HG03025 (cell line): ENCODE measurements around the gene DDX24.

Experiments used
- ATAC-seq: cut with Tn5 transposase; IDR thresholded peaks from one replicate; pipeline ENCODE4 v1.9.1; 2021; ENCODE audit warnings: mild to moderate bottlenecking, moderate library complexity; ENCODE audit not compliant: unreplicated experiment, low FRiP score

Gene DDX24

GRCh38 chr14:94080621-94081385 is at the start of gene DDX24, which contains the start of gene IFI27L1:
TSS of gene DDX24 (minus strand) at chr14:94081202. CDS start at chr14:94079742, 1,460 bp downstream.
TSS of gene IFI27L1 (plus strand) at chr14:94081310. CDS start at chr14:94096938, 15,628 bp downstream.
- peak; percentile 93 for ATAC-seq

- ATAC-seq: no peak
Measured at GRCh38 chr14:94129758-94130414, 48.9 kb upstream of the DDX24 start.

GRCh38 chr14:94129111-94129757 is 48.2 kb upstream of the DDX24 start, which contains the start of gene IFI27L2:
TSS of gene IFI27L2 (minus strand) at chr14:94129604. CDS start at chr14:94129564, 40 bp downstream.
- peak; percentile 92 for ATAC-seq

- ATAC-seq: no peak
Measured at GRCh38 chr14:94128216-94128839, 47.3 kb upstream of the DDX24 start.

GRCh38 chr14:94127330-94127729 is 46.3 kb upstream of the DDX24 start:
- ATAC-seq: no peak

GRCh38 chr14:94126800-94127199 is 45.8 kb upstream of the DDX24 start:
- no peak for ATAC-seq

GRCh38 chr14:94126419-94126677 is 45.3 kb upstream of the DDX24 start:
- no peak for ATAC-seq

GRCh38 chr14:94125659-94126418 is 44.8 kb upstream of the DDX24 start:
- ATAC-seq: no peak

- ATAC-seq: no peak
Measured at GRCh38 chr14:94124582-94125377, 43.8 kb upstream of the DDX24 start.

- ATAC-seq: no peak
Measured at GRCh38 chr14:94123868-94124267, 42.9 kb upstream of the DDX24 start.

- no peak for ATAC-seq
Measured at GRCh38 chr14:94123296-94123695, 42.3 kb upstream of the DDX24 start.

GRCh38 chr14:94122438-94122837 is 41.4 kb upstream of the DDX24 start:
- ATAC-seq: no peak

- ATAC-seq: no peak
Measured at GRCh38 chr14:94121485-94121884, 40.5 kb upstream of the DDX24 start.

GRCh38 chr14:94120667-94121340 is 39.8 kb upstream of the DDX24 start:
- no peak for ATAC-seq

GRCh38 chr14:94119071-94119470 is 38.1 kb upstream of the DDX24 start:
- no peak for ATAC-seq

GRCh38 chr14:94117856-94118255 is 36.9 kb upstream of the DDX24 start:
- no peak for ATAC-seq

GRCh38 chr14:94116701-94117100 is 35.7 kb upstream of the DDX24 start:
- no peak for ATAC-seq

- ATAC-seq: no peak
Measured at GRCh38 chr14:94115631-94116030, 34.6 kb upstream of the DDX24 start.

GRCh38 chr14:94115058-94115591 is 34.1 kb upstream of the DDX24 start:
- ATAC-seq: no peak
